HFFc6 (cell line): ENCODE results near the gene OR4B1. TPM values are rescaled to one million over a fixed set of nuclear protein-coding genes. Genes with fewer than 3 reads are reported as not detected.

ENCODE experiments used
- DNase-seq: peaks from one replicate; pipeline ENCODE4 v3.0.0-alpha.2; 2018
- H3K27ac Mint-ChIP-seq: 2 replicates; pipeline ENCODE4 v1.8.0; 2020; ENCODE audit warnings: mild to moderate bottlenecking, mixed read lengths
- H3K27me3 Mint-ChIP-seq: 2 replicates; pipeline ENCODE4 v1.8.0; 2021; ENCODE audit warnings: mild to moderate bottlenecking, moderate library complexity, mixed read lengths; ENCODE audit not compliant: insufficient read depth
- H3K36me3 Mint-ChIP-seq: 2 replicates; pipeline ENCODE4 v1.8.0; 2021; ENCODE audit warnings: low read depth, mixed read lengths
- H3K4me1 Mint-ChIP-seq: 2 replicates; pipeline ENCODE4 v1.8.0; 2020; ENCODE audit warnings: low read depth, mixed read lengths
- H3K4me3 Mint-ChIP-seq: 2 replicates; pipeline ENCODE4 v1.8.0; 2020; ENCODE audit warnings: mild to moderate bottlenecking, moderate library complexity, mixed read lengths
- H3K9me3 Mint-ChIP-seq: 2 replicates; pipeline ENCODE4 v1.8.0; 2020; ENCODE audit warnings: mild to moderate bottlenecking, mixed read lengths
- long read RNA-seq: library from polyadenylated mRNA; unstranded; transcript quantifications from one replicate; pipeline ENCODE4 v2.0.0, GENCODE V29; 2019
- total RNA-seq, 6 experiments: library from RNA; stranded (reverse); fragmentation: NEBNext Ultra II Directional; extraction: Animal tissue kit (Norgen Biotek cat#: 25700); gene quantifications; 2 replicates in 1 of 6; 3 replicates in 5 of 6; pipeline ENCODE4 v1.2.3, GENCODE V29; 2021
- TF ChIP-seq, protein P1 (sequence below): fragments of 200-600 bp; sonication (generic); IDR thresholded peaks from 2 replicates; pipeline ENCODE4 v1.5.0; 2021; ENCODE audit warnings: antibody characterized with exemption, mild to moderate bottlenecking

Gene OR4B1, protein sequence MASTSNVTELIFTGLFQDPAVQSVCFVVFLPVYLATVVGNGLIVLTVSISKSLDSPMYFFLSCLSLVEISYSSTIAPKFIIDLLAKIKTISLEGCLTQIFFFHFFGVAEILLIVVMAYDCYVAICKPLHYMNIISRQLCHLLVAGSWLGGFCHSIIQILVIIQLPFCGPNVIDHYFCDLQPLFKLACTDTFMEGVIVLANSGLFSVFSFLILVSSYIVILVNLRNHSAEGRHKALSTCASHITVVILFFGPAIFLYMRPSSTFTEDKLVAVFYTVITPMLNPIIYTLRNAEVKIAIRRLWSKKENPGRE
- total RNA-seq = not detected
- long read RNA-seq = 0 reads

DNA sequence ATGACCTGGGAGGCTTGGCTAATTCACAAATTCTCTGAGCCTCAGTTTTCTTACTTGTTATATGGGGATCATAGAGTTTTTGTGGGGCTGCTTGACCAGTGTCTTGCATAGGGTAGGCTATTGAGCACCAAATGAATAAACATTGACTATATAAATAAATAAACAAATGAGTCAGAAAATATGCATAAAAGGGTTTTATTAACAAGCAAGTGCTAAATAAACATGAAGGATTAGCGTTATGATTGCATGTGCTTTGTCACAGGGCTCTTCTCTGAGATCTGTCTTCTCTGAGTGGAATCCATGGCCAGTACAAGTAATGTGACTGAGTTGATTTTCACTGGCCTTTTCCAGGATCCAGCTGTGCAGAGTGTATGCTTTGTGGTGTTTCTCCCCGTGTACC lies at the start of gene OR4B1:
OR4B1 (plus strand) TSS at position 301 of the 400 bp plus-strand sequence; CDS start at position 301, 0 bp downstream.
- Mint-ChIP-seq H3K4me3 (no peak within 1 kb of the TSS), H3K27ac (no peak within 1 kb of the TSS), H3K4me1 (no peaks in the 10 kb centered on the region), H3K36me3 (no peaks in the 10 kb centered on the region), H3K27me3 (peaks cover 4% of the 10 kb centered on the region), H3K9me3 (no peaks in the 10 kb centered on the region)
- TF ChIP-seq, protein P1, sequence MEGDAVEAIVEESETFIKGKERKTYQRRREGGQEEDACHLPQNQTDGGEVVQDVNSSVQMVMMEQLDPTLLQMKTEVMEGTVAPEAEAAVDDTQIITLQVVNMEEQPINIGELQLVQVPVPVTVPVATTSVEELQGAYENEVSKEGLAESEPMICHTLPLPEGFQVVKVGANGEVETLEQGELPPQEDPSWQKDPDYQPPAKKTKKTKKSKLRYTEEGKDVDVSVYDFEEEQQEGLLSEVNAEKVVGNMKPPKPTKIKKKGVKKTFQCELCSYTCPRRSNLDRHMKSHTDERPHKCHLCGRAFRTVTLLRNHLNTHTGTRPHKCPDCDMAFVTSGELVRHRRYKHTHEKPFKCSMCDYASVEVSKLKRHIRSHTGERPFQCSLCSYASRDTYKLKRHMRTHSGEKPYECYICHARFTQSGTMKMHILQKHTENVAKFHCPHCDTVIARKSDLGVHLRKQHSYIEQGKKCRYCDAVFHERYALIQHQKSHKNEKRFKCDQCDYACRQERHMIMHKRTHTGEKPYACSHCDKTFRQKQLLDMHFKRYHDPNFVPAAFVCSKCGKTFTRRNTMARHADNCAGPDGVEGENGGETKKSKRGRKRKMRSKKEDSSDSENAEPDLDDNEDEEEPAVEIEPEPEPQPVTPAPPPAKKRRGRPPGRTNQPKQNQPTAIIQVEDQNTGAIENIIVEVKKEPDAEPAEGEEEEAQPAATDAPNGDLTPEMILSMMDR = no peak
- no peak for DNase-seq

DNA sequence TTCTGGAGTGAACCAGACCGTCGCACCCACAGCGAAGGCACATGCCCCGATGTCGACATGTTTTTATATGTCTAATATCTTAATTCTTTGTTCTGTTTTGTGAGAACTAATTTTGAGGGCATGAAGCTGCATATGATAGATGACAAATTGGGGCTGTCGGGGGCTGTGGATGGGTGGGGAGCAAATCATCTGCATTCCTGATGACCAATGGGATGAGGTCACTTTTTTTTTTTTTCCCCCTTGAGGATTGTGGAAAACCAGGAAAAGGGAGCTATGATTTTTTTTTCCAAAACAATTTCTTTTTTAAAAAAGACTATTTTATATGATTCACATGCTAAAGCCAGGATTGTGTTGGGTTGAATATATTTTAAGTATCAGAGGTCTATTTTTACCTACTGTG lies 49.2 kb upstream of the OR4B1 start:
- no peak for DNase-seq
- TF ChIP-seq, protein P1 = no peak
- no peak overlapping the region for H3K27ac Mint-ChIP-seq
- H3K9me3 Mint-ChIP-seq = no peaks in the 10 kb centered on the region
- H3K27me3 Mint-ChIP-seq = peaks cover 2% of the 10 kb centered on the region; the same call in 1 of the 2 replicates
- H3K4me3 Mint-ChIP-seq = no peak overlapping the region
- peaks cover 42% of the 10 kb centered on the region for H3K36me3 Mint-ChIP-seq
- peaks cover 62% of the 10 kb centered on the region for H3K4me1 Mint-ChIP-seq

DNA sequence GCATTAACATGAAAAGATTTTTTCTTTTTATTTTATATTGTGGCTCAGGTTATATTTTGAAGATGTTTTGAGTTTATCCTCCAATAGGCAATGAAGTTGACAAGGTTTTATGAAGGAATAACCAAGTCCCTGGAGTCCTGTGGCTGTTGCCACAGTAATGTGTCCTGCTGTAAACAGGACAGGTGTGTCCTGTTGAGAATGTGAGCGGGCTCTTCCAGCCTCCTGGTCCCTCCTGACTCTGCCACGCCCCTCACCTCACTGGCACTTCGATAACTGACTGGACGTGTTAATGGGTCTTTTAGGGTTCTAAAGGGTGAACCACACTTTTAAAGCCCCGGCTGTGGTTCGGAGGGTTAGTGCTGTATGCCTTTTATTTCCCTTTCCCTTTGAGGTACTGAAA lies 47.8 kb upstream of the OR4B1 start:
- Mint-ChIP-seq H3K27ac (no peak overlapping the region), H3K4me1 (peaks cover 51% of the 10 kb centered on the region)

DNA sequence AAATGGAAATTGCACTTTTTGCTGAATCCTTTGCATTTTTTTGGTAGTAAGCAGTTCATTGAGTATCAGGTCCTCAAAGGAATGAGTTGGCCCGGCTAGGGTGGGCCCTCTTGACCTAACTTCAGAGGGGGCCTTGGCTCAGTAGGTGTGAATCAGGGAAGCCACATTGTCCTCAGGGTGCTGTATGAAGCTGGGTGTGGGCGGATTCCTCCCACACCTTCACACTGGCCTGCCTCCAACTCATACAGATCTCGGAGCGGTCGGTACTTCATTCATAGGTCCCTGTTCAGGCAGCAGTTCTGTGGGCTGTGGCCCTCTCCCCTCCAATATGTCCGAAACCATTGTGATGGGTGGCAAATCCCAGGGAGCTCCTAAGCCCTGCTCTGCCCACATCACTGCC lies 47.4 kb upstream of the OR4B1 start:
- TF ChIP-seq, protein P1 = no peak
- H3K27me3 Mint-ChIP-seq = peaks cover 2% of the 10 kb centered on the region; the same call in 1 of the 2 replicates
- no peak overlapping the region for H3K27ac Mint-ChIP-seq
- H3K4me1 Mint-ChIP-seq = peaks cover 51% of the 10 kb centered on the region
- no peaks in the 10 kb centered on the region for H3K9me3 Mint-ChIP-seq
- DNase-seq = no peak
- no peak overlapping the region for H3K4me3 Mint-ChIP-seq
- H3K36me3 Mint-ChIP-seq = peaks cover 37% of the 10 kb centered on the region

More for the DNA sequence above, 47.8 kb upstream of the OR4B1 start:
- Mint-ChIP-seq H3K4me3 (no peak overlapping the region), H3K9me3 (no peaks in the 10 kb centered on the region), H3K27me3 (peaks cover 2% of the 10 kb centered on the region; the same call in 1 of the 2 replicates), H3K36me3 (peaks cover 41% of the 10 kb centered on the region)
- no peak for DNase-seq
- TF ChIP-seq, protein P1 = no peak

DNA sequence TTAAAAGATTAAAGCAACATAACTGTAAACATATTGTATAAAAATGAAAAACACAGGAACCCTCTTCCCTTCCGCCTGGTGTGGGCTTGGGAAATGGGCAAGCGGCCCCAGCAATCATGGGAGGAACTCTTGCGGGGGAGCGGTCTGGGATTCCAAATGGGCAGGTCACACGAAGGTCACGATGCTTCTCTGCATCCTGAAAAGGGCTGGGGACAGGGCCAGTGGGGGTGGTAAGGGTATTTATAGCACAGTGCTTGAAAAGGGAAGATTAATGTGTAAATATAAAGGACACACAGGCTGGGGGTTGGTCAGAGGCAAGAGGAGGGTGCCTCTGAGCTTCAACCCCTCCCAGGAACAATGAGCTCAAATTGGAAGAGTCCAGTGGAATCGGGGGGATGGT lies 46.9 kb upstream of the OR4B1 start:
- Mint-ChIP-seq H3K4me3 (no peak overlapping the region), H3K9me3 (no peaks in the 10 kb centered on the region), H3K36me3 (peaks cover 35% of the 10 kb centered on the region), H3K27ac (peak overlapping the region; percentile 80), H3K27me3 (peaks cover 2% of the 10 kb centered on the region; the same call in 1 of the 2 replicates), H3K4me1 (peaks cover 49% of the 10 kb centered on the region)
- DNase-seq = no peak
- TF ChIP-seq, protein P1 = no peak
